Placental pericyte (primary cell): ENCODE data around the gene TMEM219. TPM values are rescaled to one million over a fixed set of nuclear protein-coding genes. Genes with fewer than 3 reads are reported as not detected.

Experiments used
- total RNA-seq: library from RNA; depleted of rRNA; stranded (reverse); fragments of >200 nt; gene quantifications from 2 replicates; pipeline ENCODE4 v1.2.3, GENCODE V29; 2012

The TMEM219 gene, protein sequence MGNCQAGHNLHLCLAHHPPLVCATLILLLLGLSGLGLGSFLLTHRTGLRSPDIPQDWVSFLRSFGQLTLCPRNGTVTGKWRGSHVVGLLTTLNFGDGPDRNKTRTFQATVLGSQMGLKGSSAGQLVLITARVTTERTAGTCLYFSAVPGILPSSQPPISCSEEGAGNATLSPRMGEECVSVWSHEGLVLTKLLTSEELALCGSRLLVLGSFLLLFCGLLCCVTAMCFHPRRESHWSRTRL
- total RNA-seq, result 61.1 and 83.6 TPM in 2 replicates

DNA sequence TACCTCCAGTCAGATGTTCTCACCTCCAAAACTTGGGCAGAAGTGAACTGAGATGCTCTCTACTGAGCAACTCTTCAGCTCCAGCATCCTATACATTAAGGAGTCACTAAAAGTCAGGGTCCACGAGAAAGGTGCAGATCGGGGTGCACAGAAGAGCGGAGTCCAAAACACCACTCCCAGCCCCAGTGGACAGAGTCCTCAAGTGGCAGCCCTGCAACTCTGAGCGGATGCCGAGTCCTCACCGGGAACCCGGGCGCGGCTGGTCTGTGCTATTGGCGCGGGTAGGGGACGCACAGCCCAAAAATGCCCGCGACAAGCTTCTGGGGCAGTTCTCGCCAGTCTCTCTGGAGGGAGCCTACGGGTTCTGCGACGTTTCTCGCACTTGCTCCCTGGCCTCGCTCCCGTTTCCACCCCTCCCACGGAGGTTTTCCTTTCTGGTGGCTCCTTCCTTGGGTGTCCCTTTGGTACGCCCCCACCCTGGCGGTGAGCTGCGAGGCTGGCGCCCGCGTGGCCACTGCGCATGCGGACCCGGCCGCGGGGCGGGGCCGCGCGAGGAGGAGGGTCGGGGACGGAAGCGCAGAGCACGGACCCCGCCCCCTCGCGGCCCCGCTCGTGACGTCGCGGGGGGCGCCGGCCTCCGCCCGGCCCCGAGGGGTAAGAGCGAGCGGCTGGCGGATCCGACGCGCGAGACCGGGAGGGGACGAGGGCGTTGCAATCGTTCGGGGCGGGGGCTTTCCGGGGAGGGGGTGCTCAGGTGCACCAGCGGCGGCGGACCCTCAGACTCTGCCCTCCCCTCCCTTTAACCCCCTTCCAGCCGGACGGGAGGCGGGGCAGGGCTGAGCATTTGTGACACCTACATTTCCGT, at the start of gene TMEM219:
Gene TMEM219, plus strand, starts transcription at position 601 of the 865 bp plus-strand sequence. CDS start 1,065 bp downstream, outside the sequence.

DNA sequence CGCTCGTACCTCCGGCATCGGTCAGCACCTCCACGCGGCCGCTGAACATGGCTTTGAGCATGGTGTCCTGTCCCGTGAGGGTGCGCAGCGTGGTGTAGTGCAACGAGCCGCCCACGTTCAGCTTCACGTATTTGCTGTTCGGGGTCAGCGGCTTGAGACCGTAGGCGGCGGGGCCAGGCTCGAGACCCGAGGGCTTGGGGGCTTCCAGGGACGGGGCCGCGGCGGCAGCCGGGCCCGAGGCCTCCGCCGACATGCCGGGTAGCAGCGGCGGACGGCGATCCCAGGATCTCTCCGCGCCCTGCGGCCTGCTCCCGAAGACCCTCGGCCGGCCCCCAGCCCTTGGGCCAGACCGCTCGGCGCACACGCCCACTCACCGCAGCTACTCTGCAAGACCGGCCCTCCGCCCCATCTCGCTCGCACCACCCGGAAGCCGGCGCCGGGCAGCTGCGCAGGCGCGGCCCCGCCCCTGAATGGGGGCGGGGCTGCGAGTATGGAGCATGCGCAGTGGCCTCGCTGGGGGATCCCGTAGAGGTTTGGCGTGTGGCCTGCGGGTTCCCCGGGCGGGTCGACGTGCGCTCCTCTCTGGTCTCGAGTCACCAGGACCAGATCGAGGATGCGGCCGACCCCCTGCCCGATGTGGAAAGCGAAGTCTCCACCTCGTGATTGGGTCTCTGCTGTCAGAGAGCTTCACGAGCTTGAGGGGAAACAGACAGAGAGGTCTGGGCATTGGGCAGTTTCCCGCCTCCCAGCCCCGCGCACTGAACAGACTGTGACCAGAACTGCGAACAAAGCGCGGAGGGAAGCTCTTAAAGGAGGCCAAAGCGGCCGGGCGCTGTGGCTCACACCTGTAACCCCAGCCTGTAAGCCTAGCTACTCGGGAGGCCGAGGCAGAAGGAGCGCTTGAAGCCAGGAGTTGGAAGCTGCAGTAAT, 35.8 kb upstream of the TMEM219 start, which contains the start of gene KCTD13:
Gene KCTD13, minus strand, starts transcription at position 446 of the 930 bp plus-strand sequence. Its CDS starts 193 bp downstream, at position 253.

DNA sequence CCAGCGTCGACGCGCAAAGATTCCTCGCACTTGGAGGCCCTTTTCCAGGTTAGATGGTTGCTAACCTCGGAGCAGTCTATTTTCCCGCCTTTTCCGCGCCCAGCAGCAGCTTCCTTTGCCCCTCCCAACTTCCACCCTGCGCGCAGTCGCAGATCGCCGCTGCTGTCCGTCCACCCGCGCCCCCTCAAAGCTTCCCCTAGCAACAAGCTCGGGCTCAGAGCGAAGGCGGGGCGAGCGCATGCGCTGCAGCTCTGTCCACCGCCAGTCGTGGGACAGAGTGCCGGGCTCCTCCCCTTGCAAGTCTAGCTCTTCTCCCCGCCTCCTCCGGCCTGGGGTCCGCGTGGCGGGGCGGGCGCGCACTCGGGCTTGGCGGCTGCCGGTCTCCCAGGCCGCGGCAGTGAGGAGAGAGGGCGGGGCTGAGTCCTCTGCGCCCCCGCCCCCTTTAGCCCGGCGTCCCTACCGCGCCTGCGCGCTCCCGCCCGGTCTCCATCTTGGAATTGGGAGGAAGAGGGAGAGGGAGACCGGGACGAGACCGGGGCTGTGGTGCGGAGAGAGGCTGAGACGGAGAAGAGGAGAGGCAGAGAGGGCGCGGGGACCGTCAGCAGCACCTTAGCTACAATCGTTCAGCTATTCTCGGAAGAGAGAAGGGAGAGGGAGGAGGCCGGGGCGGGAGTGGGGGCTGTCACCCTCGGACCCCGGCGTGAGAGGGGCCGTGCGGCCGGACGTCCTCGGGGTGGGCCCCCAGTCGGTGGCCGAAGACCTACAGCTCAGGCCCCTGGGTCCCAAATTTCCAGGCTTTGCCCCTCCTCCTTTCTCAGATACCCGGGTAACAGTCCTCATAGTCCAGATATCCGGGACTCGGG, 11.7 kb downstream of the TMEM219 start, which contains the start of gene TAOK2:
Gene TAOK2, plus strand, starts transcription at position 485 of the 863 bp plus-strand sequence. CDS start 3,905 bp downstream, outside the sequence.

DNA sequence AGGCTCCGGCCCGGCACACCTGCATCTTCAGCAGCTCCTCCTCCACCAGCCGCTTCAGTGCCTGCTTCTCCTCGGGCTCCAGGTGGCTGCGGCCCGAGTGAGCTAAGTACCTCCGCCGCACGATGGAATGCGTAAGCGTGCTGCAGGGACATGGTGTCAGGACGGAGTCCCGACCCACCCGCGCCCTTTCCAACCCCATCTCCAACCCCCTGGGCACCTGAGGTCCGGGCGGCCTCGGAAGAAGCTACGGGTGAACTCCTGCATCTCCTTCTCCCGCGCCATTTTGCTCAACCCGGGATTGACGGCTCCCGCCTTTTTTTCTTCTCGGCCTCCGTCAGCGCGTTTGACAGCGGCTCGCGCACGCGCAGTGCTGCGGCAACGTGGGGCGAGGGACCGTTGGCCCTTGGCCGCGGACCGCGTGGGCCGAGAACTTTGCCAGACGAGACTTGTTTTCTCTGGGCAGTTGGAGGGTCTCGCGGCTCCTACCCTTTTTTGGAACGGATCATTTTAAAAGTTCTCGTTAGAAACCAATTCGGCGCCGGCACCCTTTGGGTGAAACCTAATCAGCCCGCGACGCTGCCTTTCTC, 33.5 kb downstream of the TMEM219 start, which contains the start of gene HIRIP3:
Gene HIRIP3, minus strand, starts transcription at position 294 of the 587 bp plus-strand sequence. Its CDS starts 12 bp downstream, at position 282.

DNA sequence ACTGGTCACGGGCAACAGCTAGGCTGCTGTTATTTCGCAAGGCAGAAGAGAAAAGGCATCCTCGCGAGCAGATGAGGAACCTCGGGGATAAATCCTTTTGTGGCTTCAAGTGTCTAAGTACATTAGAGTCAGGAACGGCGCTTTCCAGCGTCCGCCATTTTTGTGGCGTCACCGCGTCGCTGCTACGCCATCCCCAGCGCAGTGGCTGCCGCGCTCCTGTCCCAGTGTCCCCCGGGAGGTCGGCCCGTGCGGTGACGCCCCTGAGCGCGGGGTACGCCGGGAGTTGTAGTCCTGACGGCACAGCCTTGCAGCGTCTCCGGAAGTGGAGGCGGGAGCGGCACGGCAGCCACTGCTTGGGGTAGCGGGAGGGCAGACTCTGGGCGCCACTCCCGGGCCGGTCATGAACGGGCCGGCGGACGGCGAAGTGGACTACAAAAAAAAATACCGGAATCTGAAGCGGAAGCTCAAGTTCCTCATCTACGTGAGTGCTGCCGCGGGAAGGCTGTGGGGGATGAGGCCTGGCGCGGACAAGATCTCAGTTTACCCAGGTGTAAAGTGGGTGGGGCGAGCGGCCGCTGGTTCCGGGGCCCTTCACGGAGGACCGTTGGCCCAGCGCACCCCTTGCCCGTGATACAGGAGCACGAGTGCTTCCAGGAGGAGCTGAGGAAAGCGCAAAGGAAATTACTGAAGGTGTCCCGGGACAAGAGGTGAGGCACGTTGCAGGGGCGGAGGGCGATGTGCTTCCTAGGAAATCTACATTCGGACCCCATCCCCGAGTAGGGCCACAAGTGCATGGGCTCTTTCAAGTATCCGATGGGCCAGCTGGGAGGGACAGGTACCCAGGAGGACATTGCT, 34.3 kb downstream of the TMEM219 start, which contains the start of gene INO80E:
Gene INO80E, plus strand, starts transcription at position 331 of the 855 bp plus-strand sequence. Its CDS starts 70 bp downstream, at position 401.

DNA sequence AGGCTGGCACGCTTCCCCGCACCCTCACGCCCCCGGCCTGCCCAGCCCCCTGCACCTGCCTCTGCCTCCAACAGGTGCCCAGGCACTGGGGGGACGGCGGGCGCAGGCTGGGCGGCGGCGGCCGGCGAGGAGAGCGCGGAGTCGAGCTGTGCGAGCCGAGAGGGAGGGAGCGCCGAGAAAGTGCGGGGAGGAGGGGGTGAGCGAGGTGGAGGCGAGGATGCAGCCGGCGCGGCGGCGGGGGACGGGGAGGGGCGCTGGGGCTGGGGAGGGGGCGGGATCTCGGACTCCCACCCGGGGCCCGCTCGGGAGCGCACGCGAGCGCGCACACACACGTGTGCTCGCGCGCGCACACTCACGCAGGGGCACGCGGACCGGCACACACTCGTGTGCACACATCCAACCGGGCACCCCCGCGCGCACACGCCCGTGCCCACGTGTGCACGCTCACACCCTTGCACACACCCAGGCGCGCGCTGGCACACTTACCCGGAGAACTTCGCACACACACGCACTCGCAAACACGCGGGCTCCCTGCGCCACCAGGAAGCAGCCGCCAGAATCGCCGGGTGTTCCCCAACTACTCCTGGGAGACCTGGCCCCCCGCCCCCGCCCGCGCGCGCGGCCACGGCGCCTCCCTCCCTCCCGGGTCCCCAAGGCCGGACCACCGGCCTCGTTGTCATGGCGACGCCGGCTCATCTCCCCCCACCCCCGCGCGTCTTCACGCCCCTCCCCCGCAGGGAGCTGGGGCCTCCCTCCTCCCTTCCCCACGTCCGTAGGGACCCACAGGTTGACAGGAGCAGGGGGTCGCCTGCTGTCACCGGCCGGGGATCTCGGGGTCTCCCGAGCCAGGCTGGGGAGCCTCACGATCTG, 49.2 kb downstream of the TMEM219 start, which contains the start of gene DOC2A:
Gene DOC2A, minus strand, starts transcription at position 184 of the 870 bp plus-strand sequence. CDS start 805 bp downstream, outside the sequence.

Other genes starting within 250 kb of the TMEM219 start
- gene C16orf54, start 216.1 kb upstream of the TMEM219 start, total RNA-seq, result not detected in 2 replicates
- not detected in 2 replicates for gene ZG16, start 183.8 kb upstream of the TMEM219 start, total RNA-seq
- gene KIF22, start 171.3 kb upstream of the TMEM219 start, total RNA-seq, result 4.6 and 94.6 TPM in 2 replicates
- gene MAZ, start 155.6 kb upstream of the TMEM219 start, total RNA-seq, result 176 and 280 TPM in 2 replicates
- 0.44 and 3.6 TPM in 2 replicates for gene PRRT2, start 149.9 kb upstream of the TMEM219 start, total RNA-seq
- gene PAGR1, start 145.9 kb upstream of the TMEM219 start, total RNA-seq, result 24.1 and 33.4 TPM in 2 replicates
- 159 and 453 TPM in 2 replicates for gene MVP, start 141.6 kb upstream of the TMEM219 start, total RNA-seq
- 89.6 and 117 TPM in 2 replicates for gene CDIPT, start 98.9 kb upstream of the TMEM219 start, total RNA-seq
- gene SEZ6L2, start 62.5 kb upstream of the TMEM219 start, total RNA-seq, result 7.3 and 17.7 TPM in 2 replicates
- gene ASPHD1, start 61.6 kb upstream of the TMEM219 start, total RNA-seq, result 2.3 and 9.2 TPM in 2 replicates
- 13.1 and 20.5 TPM in 2 replicates for gene KCTD13, start 35.9 kb upstream of the TMEM219 start, total RNA-seq
- 47.7 and 86.2 TPM in 2 replicates for gene TAOK2, start 11.8 kb downstream of the TMEM219 start, total RNA-seq
- 6.8 and 12.6 TPM in 2 replicates for gene HIRIP3, start 33.5 kb downstream of the TMEM219 start, total RNA-seq
- 26.7 and 54.7 TPM in 2 replicates for gene INO80E, start 34.2 kb downstream of the TMEM219 start, total RNA-seq
- gene DOC2A, start 48.9 kb downstream of the TMEM219 start, total RNA-seq, result 0.14 TPM in 1 of 2 replicates, not detected in the other
- gene C16orf92, start 61.1 kb downstream of the TMEM219 start, total RNA-seq, result not detected in 2 replicates
- gene TLCD3B, start 69.2 kb downstream of the TMEM219 start, total RNA-seq, result 0.43 TPM in 1 of 2 replicates, not detected in the other
- 891 and 1,194 TPM in 2 replicates for gene ALDOA, start 103.7 kb downstream of the TMEM219 start, total RNA-seq
- gene PPP4C, start 113.9 kb downstream of the TMEM219 start, total RNA-seq, result 265 and 320 TPM in 2 replicates
- gene TBX6, start 129.8 kb downstream of the TMEM219 start, total RNA-seq, result 0.14 TPM in 1 of 2 replicates, not detected in the other
- 6.3 and 20.6 TPM in 2 replicates for gene YPEL3, start 134.1 kb downstream of the TMEM219 start, total RNA-seq
- gene GDPD3, start 151.5 kb downstream of the TMEM219 start, total RNA-seq, result 0.66 and 1.7 TPM in 2 replicates
- gene MAPK3, start 161.1 kb downstream of the TMEM219 start, total RNA-seq, result 39.7 and 43.8 TPM in 2 replicates
- gene CORO1A, start 221.5 kb downstream of the TMEM219 start, total RNA-seq, result 2.0 and 3.3 TPM in 2 replicates
- gene BOLA2B, start 231.6 kb downstream of the TMEM219 start, total RNA-seq, result 111 and 157 TPM in 2 replicates
- 36.4 and 42.2 TPM in 2 replicates for gene SLX1A, start 231.8 kb downstream of the TMEM219 start, total RNA-seq
- 2.8 and 4.9 TPM in 2 replicates for gene SULT1A3, start 237.2 kb downstream of the TMEM219 start, total RNA-seq